ENCODE results near the gene EIF4E1B.

The EIF4E1B gene

GRCh38 chr5:176642675-176643490, 12.4 kb downstream of the EIF4E1B start:
- TF ChIP-seq CTCF (IDR thresholded peaks at IDR 0.05; ENCODE audit: low read depth, low read length, missing control alignments): no peak
- DNase-seq: no peak
- Histone ChIP-seq H3K36me3 (replicated peaks) (no peaks in the 10 kb centered on the region), H3K27me3 (replicated peaks) (no peaks in the 10 kb centered on the region), H3K27ac (no peak overlapping the region), H3K4me3 (ENCODE audit: low read depth, low read length) (no peak overlapping the region)
- in situ Hi-C loops (cut with HindIII; ENCODE audit: low pct_ligation_motif_present, low sequenced_read_pairs): no loop called here

GRCh38 chr5:176643491-176644219, 13.2 kb downstream of the EIF4E1B start:
- Histone ChIP-seq H3K27me3 (replicated peaks) (no peaks in the 10 kb centered on the region), H3K27ac (no peak overlapping the region), H3K4me3 (ENCODE audit: low read depth, low read length) (no peak overlapping the region), H3K36me3 (replicated peaks) (no peaks in the 10 kb centered on the region)
- TF ChIP-seq CTCF (IDR thresholded peaks at IDR 0.05; ENCODE audit: low read depth, low read length, missing control alignments): no peak
- no peak for DNase-seq
- in situ Hi-C loops (cut with HindIII; ENCODE audit: low pct_ligation_motif_present, low sequenced_read_pairs): no loop called here

- no peak for DNase-seq
- in situ Hi-C loops (cut with HindIII; ENCODE audit: low pct_ligation_motif_present, low sequenced_read_pairs): no loop called here
- no peaks in the 10 kb centered on the region for H3K27me3 ChIP-seq (replicated peaks)
- TF ChIP-seq CTCF (IDR thresholded peaks at IDR 0.05; ENCODE audit: low read depth, low read length, missing control alignments): no peak
- no peaks in the 10 kb centered on the region for H3K36me3 ChIP-seq (replicated peaks)
- no peak overlapping the region for H3K27ac ChIP-seq
- H3K4me3 ChIP-seq (ENCODE audit: low read depth, low read length): no peak overlapping the region
Measured at GRCh38 chr5:176644294-176644693, 13.8 kb downstream of the EIF4E1B start.

- no peaks in the 10 kb centered on the region for H3K27me3 ChIP-seq (replicated peaks)
- H3K4me3 ChIP-seq (ENCODE audit: low read depth, low read length): no peak overlapping the region
- TF ChIP-seq CTCF (IDR thresholded peaks at IDR 0.05; ENCODE audit: low read depth, low read length, missing control alignments): no peak
- in situ Hi-C loops (cut with HindIII; ENCODE audit: low pct_ligation_motif_present, low sequenced_read_pairs): no loop called here
- no peaks in the 10 kb centered on the region for H3K36me3 ChIP-seq (replicated peaks)
- DNase-seq: no peak
- no peak overlapping the region for H3K27ac ChIP-seq
Measured at GRCh38 chr5:176644878-176645670, 14.6 kb downstream of the EIF4E1B start.

- in situ Hi-C loops (cut with HindIII; ENCODE audit: low pct_ligation_motif_present, low sequenced_read_pairs): no loop called here
- Histone ChIP-seq H3K4me3 (ENCODE audit: low read depth, low read length) (no peak overlapping the region), H3K27ac (peak overlapping the region; percentile 47), H3K36me3 (replicated peaks) (no peaks in the 10 kb centered on the region), H3K27me3 (replicated peaks) (no peaks in the 10 kb centered on the region)
- no peak for DNase-seq
- no peak for TF ChIP-seq CTCF (IDR thresholded peaks at IDR 0.05; ENCODE audit: low read depth, low read length, missing control alignments)
Measured at GRCh38 chr5:176646049-176646706, 15.7 kb downstream of the EIF4E1B start.
